Hepatocyte (in vitro differentiated cells): ENCODE measurements around the gene SIK2.

Experiments used
- CTCF ChIP-seq: fragments of 200-600 bp; sonication (generic); IDR thresholded peaks from 2 replicates; pipeline ENCODE4 v1.5.1; 2016; ENCODE audit warnings: antibody characterized with exemption, mild to moderate bottlenecking; ENCODE audit not compliant: poor library complexity
- EZH2 ChIP-seq: fragments of 200-600 bp; sonication (generic); IDR thresholded peaks from 2 replicates; pipeline ENCODE4 v1.6.1; 2016; ENCODE audit warnings: antibody characterized with exemption, mild to moderate bottlenecking, borderline replicate concordance

DNA sequence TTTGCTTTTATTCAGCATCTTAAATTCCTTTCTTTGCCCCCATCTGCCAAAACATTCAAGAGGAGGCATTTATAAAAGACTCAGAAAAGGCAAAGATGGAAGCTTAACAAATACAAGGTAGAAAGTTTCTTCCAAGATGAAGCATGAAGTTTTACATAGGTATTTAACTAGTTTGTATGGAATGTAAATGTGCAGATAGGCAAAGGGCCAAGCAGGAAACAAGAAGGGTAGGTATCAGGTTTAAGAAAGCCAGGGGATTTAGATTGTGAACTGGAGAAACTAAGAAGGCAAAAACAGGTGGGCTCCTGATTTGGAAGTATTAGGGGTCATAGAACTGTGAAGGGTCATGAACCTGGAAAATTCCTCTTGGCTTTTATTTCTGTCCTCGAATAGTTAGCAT lies 101.3 kb downstream of the SIK2 start:
- TF ChIP-seq CTCF (no peak), EZH2 (no peak)
